Activated CD4-positive, alpha-beta T cell treated with anti-CD3 and anti-CD28 coated beads, Interleukin-2, amount 50 U/mL, for 16 hours (primary cell): ENCODE results near the gene ORC1.

Experiments used
- DNase-seq: peaks from one replicate; pipeline ENCODE4 v3.0.0-alpha.2; 2020

Gene ORC1

GRCh38 chr1:52404116-52404974 is at the start of gene ORC1, which contains the start of gene PRPF38A:
Gene ORC1 (minus strand): TSS chr1:52404423. CDS start chr1:52402223, 2,200 bp downstream.
Gene PRPF38A (plus strand): TSS chr1:52404602. CDS start chr1:52404750, 148 bp downstream.
- DNase-seq = peak; percentile 98

- no peak for DNase-seq
Observed at GRCh38 chr1:52444463-52444862, 40.2 kb upstream of the ORC1 start.

GRCh38 chr1:52439976-52440375 is 35.8 kb upstream of the ORC1 start:
- DNase-seq = no peak

GRCh38 chr1:52436817-52437216 is 32.6 kb upstream of the ORC1 start:
- no peak for DNase-seq

GRCh38 chr1:52435650-52436049 is 31.4 kb upstream of the ORC1 start:
- DNase-seq = no peak

GRCh38 chr1:52435211-52435610 is 31.0 kb upstream of the ORC1 start:
- DNase-seq = no peak

GRCh38 chr1:52432807-52433206 is 28.6 kb upstream of the ORC1 start:
- no peak for DNase-seq

- DNase-seq = no peak
Observed at GRCh38 chr1:52427152-52427551, 22.9 kb upstream of the ORC1 start.

- no peak for DNase-seq
Observed at GRCh38 chr1:52426371-52426770, 22.1 kb upstream of the ORC1 start.

- no peak for DNase-seq
Observed at GRCh38 chr1:52424813-52425212, 20.6 kb upstream of the ORC1 start.

- DNase-seq = peak; percentile 59
Observed at GRCh38 chr1:52424231-52424636, 20.0 kb upstream of the ORC1 start.

- DNase-seq = peak; percentile 76
Observed at GRCh38 chr1:52423771-52424170, 19.5 kb upstream of the ORC1 start.

GRCh38 chr1:52423055-52423454 is 18.8 kb upstream of the ORC1 start:
- no peak for DNase-seq

GRCh38 chr1:52420713-52421112 is 16.5 kb upstream of the ORC1 start:
- no peak for DNase-seq

- DNase-seq = no peak
Observed at GRCh38 chr1:52416811-52417210, 12.6 kb upstream of the ORC1 start.

- DNase-seq = no peak
Observed at GRCh38 chr1:52414942-52415341, 10.7 kb upstream of the ORC1 start.

- DNase-seq = no peak
Observed at GRCh38 chr1:52413410-52413989, 9.3 kb upstream of the ORC1 start.

- no peak for DNase-seq
Observed at GRCh38 chr1:52404975-52405338, 734 bp upstream of the ORC1 start.

GRCh38 chr1:52403566-52404115 is 582 bp downstream of the ORC1 start:
- DNase-seq = peak; percentile 70

GRCh38 chr1:52402860-52403240 is 1.4 kb downstream of the ORC1 start:
- no peak for DNase-seq

- no peak for DNase-seq
Observed at GRCh38 chr1:52400131-52400530, 4.1 kb downstream of the ORC1 start.

- no peak for DNase-seq
Observed at GRCh38 chr1:52399629-52400028, 4.6 kb downstream of the ORC1 start.

GRCh38 chr1:52393174-52393573 is 11.0 kb downstream of the ORC1 start:
- no peak for DNase-seq

GRCh38 chr1:52386458-52386857 is 17.8 kb downstream of the ORC1 start:
- DNase-seq = no peak
